Measurements from ENCODE around the gene PROX2.

Gene PROX2

DNA sequence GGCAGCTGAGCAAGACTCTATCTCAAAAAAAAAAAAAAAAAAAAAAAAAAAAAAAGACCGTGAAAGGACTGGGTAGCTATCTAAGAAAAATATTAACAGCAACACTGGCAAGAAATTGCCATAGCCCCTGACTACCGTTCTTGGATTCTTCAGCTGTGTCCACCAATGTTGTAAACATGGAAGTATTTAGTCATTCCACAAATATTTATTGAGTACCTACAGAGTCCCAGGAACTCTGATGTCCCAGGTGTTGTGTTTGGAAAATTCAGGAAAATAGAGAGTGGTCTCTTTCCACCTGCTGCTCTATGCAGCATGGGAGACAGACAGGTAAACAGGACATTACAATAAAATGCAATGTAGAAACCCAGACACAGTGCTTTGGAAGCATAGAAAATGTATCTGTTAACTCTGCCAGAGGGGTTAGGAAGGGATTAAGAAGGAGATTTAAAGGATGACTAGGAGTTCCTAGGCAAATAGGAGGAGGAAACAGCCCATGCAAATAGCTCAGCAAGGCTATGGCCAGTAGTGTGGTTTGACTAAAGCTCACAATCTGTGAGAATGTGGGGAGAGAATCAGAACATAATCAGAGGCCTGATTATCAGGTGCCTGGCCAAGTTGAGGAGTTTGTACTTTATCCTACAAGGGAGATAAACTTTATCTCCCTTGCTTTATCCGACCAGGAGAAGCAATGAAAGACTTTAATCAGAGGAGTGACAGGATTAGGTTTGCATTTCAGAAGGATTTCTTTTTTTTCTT lies 3.7 kb upstream of the PROX2 start:
- DNase-seq = no peak

DNA sequence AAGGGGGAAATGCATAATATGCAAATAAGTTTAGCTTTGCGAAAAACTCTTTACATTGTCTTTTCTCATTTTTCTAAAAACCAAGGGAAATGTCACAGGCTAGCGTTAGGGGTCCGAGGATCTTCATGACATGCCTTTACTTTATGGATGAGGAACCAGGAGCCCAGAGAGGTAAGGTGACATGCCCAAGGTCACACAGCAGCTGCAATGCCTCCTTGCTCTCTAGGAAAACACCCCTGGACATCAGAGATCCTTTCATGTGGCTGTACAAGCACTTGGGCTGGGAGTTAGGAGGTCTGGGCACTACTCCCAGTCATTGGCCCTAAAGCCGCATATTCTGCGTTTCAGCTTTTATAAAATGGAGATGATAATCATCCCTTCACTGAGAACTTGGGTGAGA lies 741 bp downstream of the PROX2 start:
- DNase-seq = no peak

DNA sequence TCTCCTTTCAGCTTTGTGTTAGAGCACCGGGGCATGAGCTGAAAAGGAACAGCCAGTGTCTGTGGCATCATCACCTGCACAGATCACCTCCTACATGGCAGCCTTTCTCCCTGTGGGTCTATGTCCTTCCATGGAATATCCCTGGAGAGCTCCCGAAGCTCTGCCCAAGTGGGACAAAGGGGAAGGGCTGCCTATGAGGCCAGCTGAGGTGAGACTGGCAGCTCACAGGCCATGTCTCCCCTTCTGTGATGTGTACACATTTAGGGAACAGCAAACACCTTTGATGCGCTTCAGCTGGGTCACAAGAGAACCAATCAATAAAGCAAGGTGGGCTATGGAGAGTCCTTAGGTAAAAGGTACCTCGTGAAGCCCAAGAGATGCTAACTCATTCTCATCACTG lies 4.1 kb downstream of the PROX2 start:
- DNase-seq = no peak

DNA sequence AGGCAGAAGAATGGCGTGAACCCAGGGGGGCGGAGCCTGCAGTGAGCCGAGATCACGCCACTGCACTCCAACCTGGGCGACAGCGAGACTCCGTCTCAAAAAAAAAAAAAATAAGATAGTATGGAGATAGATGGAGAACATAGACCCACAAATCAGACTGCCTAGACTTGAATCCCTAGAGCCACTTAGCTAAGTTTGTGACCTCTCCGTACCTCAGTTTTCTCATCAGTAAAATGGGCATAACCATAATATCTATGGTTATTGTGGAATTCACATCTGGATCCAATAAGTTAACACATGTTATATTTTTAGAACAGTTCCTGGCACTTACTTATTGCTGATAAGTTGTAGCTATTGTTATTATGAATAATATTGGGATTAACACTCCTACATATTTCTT lies 7.2 kb downstream of the PROX2 start:
- DNase-seq = no peak

DNA sequence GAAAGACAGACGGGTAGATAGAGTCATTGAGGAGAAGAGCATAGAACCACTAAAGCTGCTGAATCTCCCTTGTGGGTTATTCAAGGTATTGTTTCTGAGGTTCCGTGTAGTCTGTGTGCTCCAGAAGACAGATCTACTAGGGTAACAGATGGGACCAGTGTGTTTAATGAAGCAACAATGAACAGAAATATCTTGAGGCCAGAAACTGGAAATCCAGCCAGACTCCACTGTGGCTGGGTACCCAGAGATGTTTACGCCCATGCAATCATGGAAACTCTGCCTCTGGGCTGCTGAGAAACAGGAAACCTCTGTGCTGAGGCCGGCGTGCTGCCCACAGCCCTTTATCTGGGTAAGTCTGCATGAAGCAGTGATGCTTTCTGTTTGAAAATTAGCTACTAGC lies 8.3 kb downstream of the PROX2 start:
- no peak for DNase-seq

DNA sequence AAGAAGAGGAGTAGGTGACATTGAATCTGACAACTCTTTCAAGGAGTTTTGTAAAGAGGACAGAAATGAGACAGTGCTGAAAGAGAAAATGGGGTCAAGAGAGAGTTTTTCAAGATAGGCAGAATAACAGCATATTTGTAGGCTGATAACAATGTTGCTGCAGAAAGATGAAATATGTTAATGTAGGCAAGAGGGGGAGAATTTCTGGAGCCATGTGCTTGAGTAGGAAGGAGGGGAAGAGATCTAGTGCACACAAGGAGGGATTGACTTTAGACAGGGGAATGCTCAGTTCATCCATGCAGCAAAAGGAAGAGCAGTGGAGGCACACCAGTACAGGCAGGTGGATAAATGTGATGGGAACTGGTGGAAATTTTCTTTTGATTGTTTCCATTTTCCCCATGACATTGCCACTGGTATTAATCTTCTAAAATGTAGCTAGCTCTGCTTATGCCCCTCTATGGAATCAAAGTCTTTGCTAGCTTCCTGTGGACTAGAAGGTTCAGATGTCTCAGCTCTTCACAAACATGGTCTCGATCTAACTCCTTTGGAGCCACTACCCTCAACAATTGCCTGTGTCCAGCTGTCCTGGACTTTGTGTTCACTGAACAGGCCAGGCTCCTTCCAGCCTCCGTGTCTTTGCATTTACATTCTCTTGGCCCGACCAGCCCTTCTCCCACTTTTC lies 9.1 kb downstream of the PROX2 start:
- no peak for DNase-seq

DNA sequence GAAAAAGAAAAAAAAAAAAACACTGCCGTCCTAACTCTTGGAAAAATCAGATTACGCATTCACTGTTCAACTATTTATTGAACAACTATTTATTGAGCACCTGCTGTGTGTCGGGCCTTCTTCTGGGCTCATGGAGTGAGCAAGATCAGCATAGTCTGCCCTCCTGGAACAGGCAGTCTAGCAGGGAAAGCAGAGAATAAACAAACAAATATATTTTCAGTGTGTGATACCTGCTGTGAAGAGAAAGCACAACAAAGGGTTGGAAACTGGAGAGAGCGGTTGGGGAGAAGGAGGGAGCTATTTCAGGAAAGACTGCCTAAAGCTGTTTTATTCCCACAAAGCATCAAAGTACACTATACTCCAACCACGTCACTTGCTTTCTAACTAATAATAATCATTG lies 10.8 kb downstream of the PROX2 start:
- DNase-seq = no peak

DNA sequence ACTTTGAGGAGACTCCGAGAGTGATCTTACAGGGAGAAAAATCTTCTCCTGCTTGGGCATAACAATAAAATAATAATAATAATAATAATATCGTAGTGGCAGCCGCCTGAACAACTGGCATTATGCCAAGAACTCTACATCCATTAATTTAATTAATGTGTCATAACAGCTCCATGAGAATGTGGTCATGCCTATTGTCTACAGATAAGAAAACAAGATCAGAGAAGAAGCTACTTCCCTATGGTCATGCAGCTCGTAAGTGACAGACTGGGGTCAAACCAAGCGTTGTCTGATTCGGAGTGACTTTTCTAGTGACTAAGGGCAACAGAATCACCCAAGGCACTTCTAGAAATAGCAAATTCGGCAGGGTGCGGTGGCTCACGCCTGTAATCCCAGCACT lies 11.7 kb downstream of the PROX2 start:
- DNase-seq = no peak

DNA sequence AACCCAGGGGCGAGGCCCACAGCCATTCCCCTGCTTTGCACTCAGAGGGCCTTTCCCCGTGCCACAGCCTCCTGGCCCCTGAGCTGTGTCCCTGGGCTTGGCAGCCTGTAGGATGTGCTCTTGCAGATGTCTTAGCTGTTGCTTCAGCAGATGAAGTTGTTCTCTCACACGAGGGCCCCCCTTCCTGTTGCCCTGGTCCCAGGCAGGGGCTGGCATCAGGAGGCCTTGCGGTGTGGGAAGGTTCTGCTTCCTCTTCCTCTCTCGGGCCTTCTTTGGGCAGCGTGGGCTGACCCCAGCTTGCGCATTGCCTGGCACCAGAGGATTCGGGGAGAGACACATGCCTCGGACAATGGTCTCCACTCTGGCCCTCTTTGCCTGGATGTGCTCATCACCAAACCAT lies 12.7 kb downstream of the PROX2 start:
- DNase-seq = no peak

DNA sequence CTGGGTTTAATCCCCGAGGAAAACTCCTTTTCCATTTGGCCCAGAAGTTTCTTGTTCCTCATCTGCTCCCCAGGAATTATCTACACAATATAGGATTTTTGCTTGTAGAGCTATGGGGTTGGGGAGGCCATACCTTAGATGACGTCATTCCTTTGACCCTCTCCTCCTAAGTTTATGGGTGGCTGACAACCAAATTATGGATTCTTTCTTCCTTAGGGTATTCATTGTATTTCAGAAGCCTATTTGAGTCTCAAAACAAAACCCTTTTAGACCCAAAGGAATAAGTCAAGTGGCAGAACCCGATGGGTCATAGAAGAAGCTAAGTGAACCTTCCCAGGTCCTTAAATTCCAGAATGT lies 14.2 kb downstream of the PROX2 start:
- DNase-seq = no peak

DNA sequence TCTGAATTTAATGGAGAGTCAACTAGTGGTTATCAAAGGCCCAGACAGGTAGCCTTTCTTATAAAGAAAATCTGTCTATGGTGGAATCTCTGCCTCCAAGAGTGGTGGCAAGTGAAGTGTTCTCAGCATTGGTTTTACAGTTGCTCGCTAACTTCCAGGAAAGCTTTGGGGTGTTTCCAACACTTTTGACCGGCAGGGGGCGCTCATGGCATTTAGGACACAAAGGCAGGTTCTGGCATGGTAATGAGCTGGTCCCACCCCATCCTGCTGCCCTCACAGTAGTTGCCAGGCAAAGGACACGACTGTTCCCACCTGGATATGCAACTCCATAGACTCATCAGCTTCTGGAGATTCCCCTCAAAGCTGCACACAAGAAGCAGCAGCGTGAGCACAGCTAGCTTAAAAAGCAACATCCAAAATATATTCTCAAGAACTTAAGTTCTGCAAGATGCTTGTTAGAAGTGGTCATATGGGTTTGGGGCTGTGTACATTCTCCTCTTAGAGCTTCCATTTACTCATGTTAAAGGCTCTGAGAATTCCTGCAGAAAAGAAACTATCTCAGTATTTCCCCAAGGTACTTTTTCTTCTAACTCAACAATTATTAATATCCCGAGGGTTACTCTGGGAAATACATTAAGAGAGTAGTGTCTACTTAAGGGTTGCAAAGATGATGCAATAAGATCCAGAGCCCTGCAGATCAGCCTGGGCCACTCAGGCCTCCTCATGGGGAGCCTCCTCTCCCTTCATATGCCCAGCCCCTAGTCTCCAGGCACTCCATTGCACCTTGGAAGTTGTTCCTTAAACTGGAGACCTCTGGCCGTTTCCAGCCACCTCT lies 14.8 kb downstream of the PROX2 start:
- peak; percentile 69 for DNase-seq

DNA sequence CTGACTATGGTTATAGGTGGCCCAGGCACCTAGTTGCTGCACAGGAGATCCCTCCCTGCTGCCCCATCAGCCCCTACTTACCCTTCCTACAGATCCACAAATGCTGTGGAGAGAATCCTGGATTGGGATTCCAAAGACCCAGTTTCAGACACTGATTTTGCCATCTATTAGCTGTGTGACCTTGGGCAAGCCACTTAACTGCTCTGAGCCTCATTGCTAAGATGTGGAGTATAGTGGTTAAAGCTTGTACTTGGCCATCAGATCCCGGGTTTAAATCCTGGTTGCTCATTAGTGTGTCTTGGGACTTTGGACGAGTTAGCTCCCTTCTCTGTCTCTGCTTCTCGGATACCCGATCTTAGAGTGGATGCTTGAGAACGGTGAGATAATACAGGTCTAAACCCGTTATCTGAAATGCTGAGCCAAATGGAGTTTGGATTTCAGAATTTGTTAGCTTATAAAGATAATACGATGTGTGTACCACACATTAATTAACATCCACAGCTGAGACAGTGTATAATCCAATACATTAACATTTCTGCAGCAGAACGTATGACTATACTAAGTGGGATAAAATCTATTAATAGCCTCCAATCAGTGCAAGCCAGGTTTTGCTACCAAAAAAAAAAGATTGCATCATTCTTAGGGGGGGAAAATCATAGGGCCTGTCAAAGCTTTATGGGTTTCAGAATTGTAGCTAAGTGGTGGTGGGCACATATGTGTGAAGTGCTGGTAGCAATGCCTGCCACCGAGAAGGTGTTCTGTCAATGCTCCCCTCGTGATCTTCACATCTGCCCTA lies 16.0 kb downstream of the PROX2 start:
- no peak for DNase-seq

DNA sequence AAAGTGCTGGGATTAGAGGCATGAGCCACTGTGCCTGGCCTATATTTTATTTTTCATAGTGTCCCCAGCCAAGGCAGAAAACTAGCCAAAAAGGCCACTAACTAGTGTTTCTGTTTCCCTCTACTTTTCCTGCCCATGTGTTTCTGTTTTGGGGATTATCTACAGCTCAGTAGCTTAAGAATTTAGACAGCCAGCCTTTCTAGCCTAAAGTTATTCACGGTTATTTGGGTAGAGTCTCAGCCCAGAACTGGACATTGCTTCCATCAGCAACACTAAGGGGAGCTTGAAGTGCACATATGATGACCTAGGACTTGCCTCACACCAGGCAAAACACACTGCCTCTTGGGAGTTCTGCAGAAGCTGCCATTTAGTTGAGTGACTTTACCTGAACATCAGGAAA lies 17.9 kb downstream of the PROX2 start:
- no peak for DNase-seq

DNA sequence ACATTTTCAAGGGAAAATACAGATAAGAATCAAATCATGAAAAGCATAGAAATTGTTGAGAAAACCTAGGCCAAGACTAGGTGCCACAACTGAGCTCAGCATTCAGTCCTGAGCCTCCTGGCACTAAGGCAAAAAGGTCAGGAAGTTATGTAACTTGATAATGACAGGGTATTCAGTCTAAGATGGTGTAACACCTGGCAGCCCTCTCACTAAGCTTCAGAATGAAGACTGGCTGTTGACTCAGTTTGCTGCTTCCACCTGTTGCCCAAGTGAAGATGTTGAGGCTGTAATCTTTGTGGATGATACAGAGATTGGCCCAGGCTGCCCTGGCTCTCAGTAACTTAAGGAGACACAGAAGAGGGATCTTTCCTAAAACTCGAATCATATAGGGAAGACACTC lies 19.6 kb downstream of the PROX2 start:
- DNase-seq = no peak

DNA sequence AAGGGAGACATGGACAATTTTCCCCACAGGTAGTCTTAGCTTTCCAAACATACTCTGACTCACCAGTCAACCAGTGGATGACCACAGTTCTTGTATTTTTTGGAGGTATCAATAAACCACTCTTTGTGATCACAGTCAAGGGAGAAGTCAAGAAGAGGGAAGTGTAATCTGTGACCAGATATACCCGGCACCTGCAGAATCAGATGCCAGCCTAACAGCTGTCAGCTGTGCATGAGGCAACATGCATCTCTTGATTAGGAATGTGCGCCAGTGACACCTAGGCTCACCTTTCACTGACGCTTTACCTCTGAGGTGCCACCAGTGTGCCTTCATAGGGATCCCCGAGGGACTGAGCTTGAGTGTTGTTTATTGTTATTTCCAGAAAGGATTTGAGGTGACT lies 20.0 kb downstream of the PROX2 start:
- DNase-seq = no peak

DNA sequence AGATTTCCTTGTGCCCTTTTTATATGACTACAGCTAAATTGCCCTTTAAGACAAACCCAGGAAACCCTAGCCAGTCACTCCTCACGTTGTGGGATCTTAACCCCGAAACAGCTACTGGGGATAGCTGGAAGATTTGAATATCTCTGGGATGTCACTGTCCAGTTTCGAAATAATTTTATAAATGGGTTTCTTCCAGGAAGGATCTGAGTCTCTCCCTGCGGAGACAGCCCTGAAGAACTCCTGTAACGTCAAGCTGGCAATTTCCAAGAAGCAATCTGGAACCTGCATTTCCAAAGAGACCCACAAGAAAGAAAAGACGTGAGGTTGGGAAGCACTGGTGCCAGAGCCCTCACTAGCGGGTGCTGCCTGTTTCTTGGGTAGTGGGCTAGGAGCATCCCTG lies 20.9 kb downstream of the PROX2 start:
- no peak for DNase-seq

DNA sequence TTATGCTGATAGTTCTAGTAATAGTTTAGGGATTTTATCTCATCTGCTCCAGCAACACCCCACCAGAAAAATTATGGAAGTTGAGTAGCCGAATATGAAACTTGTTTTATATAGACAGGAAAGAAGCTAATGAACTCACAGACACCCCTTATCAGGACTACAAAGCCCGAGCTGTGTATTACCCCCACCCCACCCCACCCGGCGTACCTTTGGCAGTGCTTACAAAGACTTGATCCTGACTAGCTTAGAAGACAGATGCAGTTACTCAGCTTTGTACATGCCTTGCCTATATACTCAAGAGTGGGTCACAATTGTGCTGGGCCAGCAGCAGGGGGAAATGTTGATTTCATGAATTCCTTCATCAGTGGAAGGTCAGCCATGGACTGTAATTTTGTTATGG lies 22.4 kb downstream of the PROX2 start:
- DNase-seq = no peak

DNA sequence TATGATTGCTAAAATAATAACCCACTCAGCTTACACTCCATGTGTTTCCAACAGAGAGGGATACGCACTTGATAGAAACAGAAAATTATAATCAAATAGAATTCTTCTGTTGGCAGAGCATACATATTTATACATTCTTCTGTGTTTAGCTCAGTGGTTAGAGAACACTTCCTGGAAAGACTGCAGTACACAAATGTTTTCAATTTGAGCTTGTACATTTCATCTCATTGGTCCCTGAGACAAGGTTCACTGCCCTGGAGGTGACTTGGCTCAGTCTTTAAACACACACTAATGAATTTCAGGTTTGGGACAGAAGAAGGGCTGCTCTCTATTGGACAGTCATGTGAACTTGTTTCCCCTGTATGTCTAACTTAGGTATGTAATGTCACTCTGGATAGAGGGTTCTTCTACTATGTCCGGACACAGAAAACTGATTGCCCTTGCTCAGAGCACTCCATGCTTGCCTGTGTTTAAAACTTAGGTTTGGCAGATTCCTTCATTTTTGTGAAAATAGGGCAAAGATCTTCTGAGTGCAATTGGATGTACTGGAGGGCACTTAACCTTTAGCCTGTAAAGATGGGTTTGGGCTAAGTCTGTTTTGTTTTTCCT lies 22.9 kb downstream of the PROX2 start:
- peak; percentile 51 for DNase-seq

DNA sequence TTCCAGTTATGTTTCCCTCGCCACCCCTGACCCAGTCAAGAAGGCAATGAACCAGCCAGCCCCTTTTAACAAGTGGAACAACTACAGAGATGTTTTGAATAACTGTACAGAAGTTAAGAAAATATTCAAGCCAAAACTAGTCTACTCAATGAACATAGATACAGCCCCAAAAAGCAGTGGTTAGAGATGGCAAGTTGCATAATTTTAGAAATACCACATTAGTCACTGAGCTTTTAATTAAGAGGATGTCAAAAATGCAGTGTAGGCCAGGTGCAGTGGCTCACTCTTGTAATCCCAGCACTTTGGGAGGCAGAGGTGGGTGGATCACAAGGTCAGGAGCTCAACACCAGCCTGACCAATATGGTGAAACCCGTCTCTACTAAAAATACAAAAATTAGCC lies 27.2 kb downstream of the PROX2 start:
- DNase-seq = no peak

DNA sequence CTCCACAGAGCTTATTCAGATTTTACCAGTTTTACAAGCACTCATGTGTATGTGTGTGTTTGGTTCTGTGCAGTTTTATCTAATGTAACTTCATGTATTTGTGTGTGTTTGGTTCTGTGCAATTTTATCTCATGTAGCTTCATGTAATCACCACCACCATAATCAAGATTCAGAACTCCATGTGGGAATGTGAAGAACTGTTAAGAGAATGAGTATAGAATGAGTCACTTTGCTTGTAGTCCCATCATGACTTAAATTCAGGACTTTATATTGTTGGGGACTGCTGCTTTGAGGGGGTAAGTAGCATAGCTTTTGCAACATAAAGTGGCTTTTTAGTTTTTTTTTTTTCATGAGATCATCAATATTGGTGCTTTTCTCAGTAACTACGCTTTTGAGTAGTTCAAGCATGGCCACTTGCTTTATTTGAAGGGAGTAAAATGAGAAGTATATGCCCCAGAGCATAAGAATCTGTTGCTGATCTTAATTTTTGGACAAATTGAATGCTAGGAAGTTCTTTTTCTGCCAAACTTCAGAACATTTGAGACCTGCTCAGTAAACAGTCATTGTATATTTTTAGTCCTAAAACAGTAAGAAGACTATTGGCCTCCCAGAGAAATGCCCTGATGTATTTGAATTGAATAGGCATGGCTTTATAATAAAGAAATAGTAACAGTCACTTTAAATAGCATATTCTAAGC lies 28.8 kb downstream of the PROX2 start:
- DNase-seq = no peak

DNA sequence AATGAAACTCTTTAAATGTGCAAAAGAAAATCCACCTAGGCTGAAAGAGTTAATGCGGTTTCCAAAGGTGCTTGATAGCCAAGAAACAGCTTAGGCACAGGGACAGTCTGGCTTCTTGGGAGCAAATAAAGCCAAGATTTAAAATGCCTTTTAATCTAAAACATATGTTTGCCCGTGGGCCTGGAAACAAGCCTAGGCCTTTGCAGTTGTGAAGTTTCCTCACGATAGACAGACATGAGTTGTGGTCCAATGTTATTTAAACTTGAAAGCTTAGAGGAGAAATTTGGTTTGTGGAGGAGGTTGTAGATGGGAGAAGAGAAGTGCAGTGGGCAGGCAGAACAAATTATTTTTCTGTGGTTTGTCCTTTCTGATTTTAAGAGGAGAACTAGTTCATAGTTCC lies 29.8 kb downstream of the PROX2 start:
- DNase-seq = peak; percentile 37

DNA sequence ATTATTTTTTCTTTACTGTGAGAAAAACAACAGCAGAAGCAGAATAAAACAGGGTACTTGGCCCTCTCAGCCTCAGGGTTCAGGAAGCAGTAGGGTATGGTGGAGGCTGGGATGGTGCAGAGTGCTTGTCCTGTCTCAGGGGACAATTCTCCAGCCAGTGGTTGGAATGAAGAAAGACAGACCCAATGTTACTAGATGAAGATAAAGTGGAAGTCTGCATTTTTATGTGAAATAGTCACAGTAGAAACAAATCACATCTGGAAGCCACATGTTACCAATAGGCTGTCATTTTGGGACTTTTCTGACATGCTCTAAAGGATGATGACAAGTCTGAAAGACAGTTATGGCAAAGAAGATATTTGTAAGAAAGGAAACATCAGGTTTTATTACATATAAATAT lies 32.3 kb downstream of the PROX2 start:
- no peak for DNase-seq

All from amniotic stem cell (primary cell).